ENCODE measurements around the gene UQCR10. TPM values are rescaled to one million over a fixed set of nuclear protein-coding genes. Genes with fewer than 3 reads are reported as not detected.

Gene UQCR10
- total RNA-seq, 1 experiment from 2014 or later: 147 TPM

DNA sequence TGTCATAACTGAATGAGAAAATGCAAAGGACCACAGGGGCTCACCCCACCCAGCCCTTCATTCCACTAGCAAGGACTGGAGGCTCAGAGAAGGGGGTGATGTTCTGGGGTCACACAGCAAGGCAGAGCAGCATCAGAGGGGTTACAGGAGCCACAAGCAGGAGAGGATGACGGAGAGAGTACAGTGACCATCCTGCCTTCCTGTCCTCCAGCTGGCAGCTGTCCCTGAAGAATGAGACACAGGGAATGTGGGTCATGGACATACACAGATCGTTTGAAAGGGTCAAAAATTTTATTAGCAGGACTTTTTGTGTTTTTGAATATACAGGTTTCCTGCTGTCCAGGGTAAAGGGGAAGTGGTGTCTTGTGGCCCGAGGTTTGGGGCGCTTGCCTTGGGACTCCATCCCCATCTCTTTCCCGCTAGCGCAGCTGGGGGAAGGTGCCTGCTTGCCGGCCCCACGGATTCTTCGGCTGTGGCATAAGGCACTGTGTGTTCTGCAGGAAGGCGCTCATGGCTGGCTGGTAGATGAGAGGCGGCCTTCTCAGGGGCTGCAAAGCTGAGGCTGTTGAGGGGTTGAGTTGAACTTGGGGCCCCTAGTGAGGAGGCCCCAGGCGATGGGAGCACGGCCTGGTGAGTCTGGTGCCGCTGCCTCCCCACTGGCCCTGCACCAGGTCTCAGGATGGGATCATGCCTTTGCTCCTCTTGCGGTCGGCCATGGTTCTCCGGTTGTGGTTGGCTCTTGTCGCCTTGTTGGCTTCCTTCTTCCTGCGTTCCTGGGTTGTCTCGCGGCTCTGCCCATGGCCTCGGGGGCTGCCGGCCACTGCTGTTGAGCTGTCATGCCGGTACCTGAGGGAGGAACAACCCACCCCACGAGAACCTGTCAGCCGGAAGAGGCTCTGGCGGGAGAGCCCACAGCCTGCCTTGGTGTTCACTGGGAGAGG is 21.4 kb downstream of the UQCR10 start:
- no peaks in the 10 kb centered on the region for H3K36me3 ChIP-seq (ENCODE audit: control insufficient read depth, insufficient read depth, low read length)
- Mint-ChIP-seq H3K27me3 (ENCODE audit: insufficient read depth, unreplicated experiment) (no peaks in the 10 kb centered on the region), H3K4me3 (ENCODE audit: unreplicated experiment) (no peak overlapping the region), H3K4me1 (ENCODE audit: low read depth, unreplicated experiment) (peaks cover 15% of the 10 kb centered on the region), H3K36me3 (ENCODE audit: insufficient read depth, unreplicated experiment) (peaks cover 33% of the 10 kb centered on the region), H3K27ac (ENCODE audit: unreplicated experiment) (no peak overlapping the region), H3K9me3 (ENCODE audit: unreplicated experiment) (no peaks in the 10 kb centered on the region)
- H3K9me3 ChIP-seq: no peaks in the 10 kb centered on the region
- intact Hi-C loops (cut with micrococcal nuclease; ENCODE audit: unreplicated experiment): no loop called here
- TF ChIP-seq, protein P1, sequence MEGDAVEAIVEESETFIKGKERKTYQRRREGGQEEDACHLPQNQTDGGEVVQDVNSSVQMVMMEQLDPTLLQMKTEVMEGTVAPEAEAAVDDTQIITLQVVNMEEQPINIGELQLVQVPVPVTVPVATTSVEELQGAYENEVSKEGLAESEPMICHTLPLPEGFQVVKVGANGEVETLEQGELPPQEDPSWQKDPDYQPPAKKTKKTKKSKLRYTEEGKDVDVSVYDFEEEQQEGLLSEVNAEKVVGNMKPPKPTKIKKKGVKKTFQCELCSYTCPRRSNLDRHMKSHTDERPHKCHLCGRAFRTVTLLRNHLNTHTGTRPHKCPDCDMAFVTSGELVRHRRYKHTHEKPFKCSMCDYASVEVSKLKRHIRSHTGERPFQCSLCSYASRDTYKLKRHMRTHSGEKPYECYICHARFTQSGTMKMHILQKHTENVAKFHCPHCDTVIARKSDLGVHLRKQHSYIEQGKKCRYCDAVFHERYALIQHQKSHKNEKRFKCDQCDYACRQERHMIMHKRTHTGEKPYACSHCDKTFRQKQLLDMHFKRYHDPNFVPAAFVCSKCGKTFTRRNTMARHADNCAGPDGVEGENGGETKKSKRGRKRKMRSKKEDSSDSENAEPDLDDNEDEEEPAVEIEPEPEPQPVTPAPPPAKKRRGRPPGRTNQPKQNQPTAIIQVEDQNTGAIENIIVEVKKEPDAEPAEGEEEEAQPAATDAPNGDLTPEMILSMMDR (IDR thresholded peaks at IDR 0.05; ENCODE audit: insufficient read depth in 1 of 2, low read depth in 1 of 2, low read length in 1 of 2, severe bottlenecking in 1 of 2, unreplicated experiment in 1 of 2): no peak
- no peak for DNase-seq
- H3K27me3 ChIP-seq (replicated peaks; ENCODE audit: control insufficient read depth, insufficient read depth, low read length): no peaks in the 10 kb centered on the region
- BruUV-seq (replicated peaks): no TSS peak
- no peak overlapping the region for H3K4me3 ChIP-seq (ENCODE audit: low read depth, low read length)
- H3K4me1 ChIP-seq: no peaks in the 10 kb centered on the region
- ChIA-PET POLR2A (interaction anchor here (0.6 kb wide), 1 partner anchor 35 kb away, joined by 3 read pairs; no protein-coding TSS in a partner anchor), CTCF (no interaction called here)

DNA sequence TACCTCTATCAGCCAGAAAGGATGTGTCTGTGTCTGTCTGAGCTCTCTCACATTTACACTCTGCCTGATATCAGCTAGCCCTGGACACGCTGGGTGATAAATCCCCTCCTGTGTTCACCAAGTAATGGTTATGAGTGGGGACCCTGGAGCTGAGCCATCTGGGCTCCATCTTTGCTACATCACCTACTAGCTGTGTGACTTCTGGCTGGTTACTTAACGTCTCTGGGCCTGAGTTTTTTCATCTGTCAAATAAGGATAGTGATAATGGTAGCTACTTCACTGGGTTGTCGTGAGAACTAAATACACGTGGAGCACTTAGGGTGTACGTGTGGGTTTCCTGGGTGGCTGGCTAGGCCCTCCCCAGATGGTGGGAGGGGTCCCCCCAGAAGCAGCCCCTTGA is 22.9 kb downstream of the UQCR10 start:
- Mint-ChIP-seq H3K27ac (ENCODE audit: unreplicated experiment) (no peak overlapping the region), H3K4me3 (ENCODE audit: unreplicated experiment) (no peak overlapping the region), H3K36me3 (ENCODE audit: insufficient read depth, unreplicated experiment) (peaks cover 33% of the 10 kb centered on the region), H3K27me3 (ENCODE audit: insufficient read depth, unreplicated experiment) (no peaks in the 10 kb centered on the region), H3K4me1 (ENCODE audit: low read depth, unreplicated experiment) (peaks cover 9% of the 10 kb centered on the region), H3K9me3 (ENCODE audit: unreplicated experiment) (no peaks in the 10 kb centered on the region)
- intact Hi-C loops (cut with micrococcal nuclease; ENCODE audit: unreplicated experiment): no loop called here
- H3K36me3 ChIP-seq (ENCODE audit: control insufficient read depth, insufficient read depth, low read length): no peaks in the 10 kb centered on the region
- no TSS peak for BruUV-seq (replicated peaks)
- no peak for DNase-seq
- no peaks in the 10 kb centered on the region for H3K4me1 ChIP-seq
- H3K9me3 ChIP-seq: no peaks in the 10 kb centered on the region
- no peak overlapping the region for H3K4me3 ChIP-seq (ENCODE audit: low read depth, low read length)
- CTCF ChIA-PET: no interaction called here
- TF ChIP-seq, protein P1 (IDR thresholded peaks at IDR 0.05; ENCODE audit: insufficient read depth in 1 of 2, low read depth in 1 of 2, low read length in 1 of 2, severe bottlenecking in 1 of 2, unreplicated experiment in 1 of 2): no peak
- no peaks in the 10 kb centered on the region for H3K27me3 ChIP-seq (replicated peaks; ENCODE audit: control insufficient read depth, insufficient read depth, low read length)
- POLR2A ChIA-PET: no interaction called here

DNA sequence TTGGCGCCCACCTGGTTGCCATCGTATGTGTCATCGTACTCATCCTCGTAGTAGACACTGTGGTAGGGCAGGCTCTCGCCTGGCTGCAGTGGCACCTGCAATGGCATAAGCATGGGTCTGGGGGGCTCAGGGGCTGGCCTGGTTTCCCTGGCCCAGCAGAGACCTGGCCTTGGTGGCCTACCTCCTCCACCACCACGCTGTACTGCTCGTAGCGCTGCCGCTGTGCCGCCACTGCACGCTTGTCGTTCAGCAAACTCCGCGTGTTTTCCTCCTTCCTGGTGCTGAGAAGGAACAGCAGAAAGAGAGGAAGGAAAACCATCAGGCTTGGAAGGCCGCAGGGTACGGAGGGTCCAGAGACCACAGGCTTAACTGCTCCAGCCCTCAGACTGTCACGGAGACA is 26.2 kb downstream of the UQCR10 start:
- Histone ChIP-seq H3K4me3 (ENCODE audit: low read depth, low read length) (no peak overlapping the region), H3K4me1 (no peaks in the 10 kb centered on the region; the same call in 1 of the 2 replicates), H3K27me3 (replicated peaks; ENCODE audit: control insufficient read depth, insufficient read depth, low read length) (no peaks in the 10 kb centered on the region), H3K36me3 (ENCODE audit: control insufficient read depth, insufficient read depth, low read length) (no peaks in the 10 kb centered on the region), H3K9me3 (no peaks in the 10 kb centered on the region)
- Mint-ChIP-seq H3K27ac (ENCODE audit: unreplicated experiment) (no peak overlapping the region), H3K4me1 (ENCODE audit: low read depth, unreplicated experiment) (peaks cover 1% of the 10 kb centered on the region), H3K9me3 (ENCODE audit: unreplicated experiment) (no peaks in the 10 kb centered on the region), H3K36me3 (ENCODE audit: insufficient read depth, unreplicated experiment) (peaks cover 43% of the 10 kb centered on the region), H3K4me3 (ENCODE audit: unreplicated experiment) (no peak overlapping the region), H3K27me3 (ENCODE audit: insufficient read depth, unreplicated experiment) (no peaks in the 10 kb centered on the region)
- CTCF ChIA-PET: no interaction called here
- TF ChIP-seq, protein P1 (IDR thresholded peaks at IDR 0.05; ENCODE audit: insufficient read depth in 1 of 2, low read depth in 1 of 2, low read length in 1 of 2, severe bottlenecking in 1 of 2, unreplicated experiment in 1 of 2): no peak
- POLR2A ChIA-PET: no interaction called here
- no TSS peak for BruUV-seq (replicated peaks)
- intact Hi-C loops (cut with micrococcal nuclease; ENCODE audit: unreplicated experiment): no loop called here
- no peak for DNase-seq
